B cell (primary cell): ENCODE data around the gene TSPAN8. TPM values are rescaled to one million over a fixed set of nuclear protein-coding genes. Genes with fewer than 3 reads are reported as not detected.

Experiments used
- ATAC-seq: fragments of 200-7000 bp; cut with Tn5 transposase; one replicate; pipeline ENCODE4 v1.10.0; 2021; ENCODE audit warnings: low read depth, mild to moderate bottlenecking, moderate number of reproducible peaks, moderate library complexity
- CTCF ChIA-PET: fragments of 350-600 bp; sonication (Branson Sonifier 250); formaldehyde crosslinking; loops from one replicate; lab custom pipeline; 2021; ENCODE audit warnings: antibody characterized with exemption, inconsistent platforms; lab: Charles Lee
- POLR2A ChIA-PET: fragments of 350-600 bp; sonication (Branson Sonifier 250); formaldehyde crosslinking; loops from one replicate; lab custom pipeline; 2021; ENCODE audit warnings: antibody characterized with exemption; lab: Charles Lee
- DNase-seq: peaks from one replicate; pipeline ENCODE4 v3.0.0; 2013
- H2AFZ ChIP-seq: 2 replicates; pipeline ENCODE4 v1.6.1; 2012; ENCODE audit warnings: mild to moderate bottlenecking, low read depth, low read length; ENCODE audit not compliant: insufficient read depth, poor library complexity, severe bottlenecking
- H3K27ac ChIP-seq, 2 donors: 1 replicate in 1 of 2; 2 replicates in 1 of 2; pipeline ENCODE4 v1.5.1; 2012 to 2013; ENCODE audit warnings: low read length in 2 of 2, mild to moderate bottlenecking in 2 of 2, moderate library complexity in 1 of 2
- H3K27me3 ChIP-seq, 4 experiments: fragments of 200-600 bp in 1 of 4; sonication (generic) in 1 of 4; replicated peaks in 1 of 4; 1 replicate in 2 of 4; 2 replicates in 2 of 4; pipeline versions ENCODE4 v1.6.1 to v1.7.0; 2013 to 2016; ENCODE audit warnings: low read length in 3 of 4, mild to moderate bottlenecking in 2 of 4, mixed read lengths in 1 of 4, moderate library complexity in 1 of 4; ENCODE audit not compliant: insufficient read depth in 4 of 4, control insufficient read depth in 3 of 4; ENCODE audit errors: control extremely low read depth in 1 of 4
- H3K36me3 ChIP-seq, 2 experiments: replicated peaks in 1 of 2; 1 replicate in 1 of 2; 2 replicates in 1 of 2; pipeline versions ENCODE4 v1.6.1 to v1.7.1; 2013; ENCODE audit warnings: low read length in 1 of 2; ENCODE audit not compliant: insufficient read depth in 2 of 2, control insufficient read depth in 1 of 2; ENCODE audit errors: control extremely low read depth in 1 of 2, extremely low read depth in 1 of 2
- H3K4me1 ChIP-seq, 2 donors: fragments of 200-600 bp in 1 of 2; sonication (generic) in 1 of 2; 1 replicate in 1 of 2; 2 replicates in 1 of 2; pipeline versions ENCODE4 v1.5.1 to v1.6.1; 2013 to 2017; ENCODE audit warnings: low read length in 2 of 2; ENCODE audit not compliant: control insufficient read depth in 2 of 2, insufficient read depth in 2 of 2
- H3K4me2 ChIP-seq: replicated peaks from 2 replicates; pipeline ENCODE3; 2012; ENCODE audit warnings: mild to moderate bottlenecking, low read depth, low read length; ENCODE audit not compliant: poor library complexity, severe bottlenecking
- H3K4me3 ChIP-seq, 5 experiments: fragments of 200-600 bp in 1 of 5; sonication (generic) in 1 of 5; 1 replicate in 3 of 5; 2 replicates in 2 of 5; pipeline versions ENCODE4 v1.5.1 to v1.7.0; 2011 to 2016; ENCODE audit warnings: low read length in 4 of 5, mild to moderate bottlenecking in 4 of 5, low read depth in 2 of 5, control low read depth in 1 of 5, moderate library complexity in 1 of 5; ENCODE audit not compliant: insufficient read depth in 1 of 5; ENCODE audit errors: control extremely low read depth in 1 of 5, extremely low read depth in 1 of 5
- H3K79me2 ChIP-seq: fragments of 200-600 bp; sonication (generic); one replicate; pipeline ENCODE4 v1.6.0; 2016; ENCODE audit warnings: low read length; ENCODE audit not compliant: control insufficient read depth, insufficient read depth
- H3K9ac ChIP-seq: fragments of 200-600 bp; sonication (generic); 2 replicates; pipeline ENCODE4 v1.6.1; 2017; ENCODE audit warnings: mild to moderate bottlenecking, low read length, moderate library complexity
- H3K9me3 ChIP-seq, 3 donors: one replicate each; pipeline versions ENCODE4 v1.6.1 to v1.7.1; 2013; ENCODE audit warnings: low read length in 2 of 3; ENCODE audit not compliant: control insufficient read depth in 2 of 3, insufficient read depth in 1 of 3; ENCODE audit errors: control extremely low read depth in 1 of 3
- H4K20me1 ChIP-seq: 2 replicates; pipeline ENCODE4 v1.6.0; 2012; ENCODE audit warnings: mild to moderate bottlenecking, low read length; ENCODE audit not compliant: insufficient read depth, control insufficient read depth, poor library complexity, severe bottlenecking
- H3K27ac Mint-ChIP-seq: one replicate; pipeline ENCODE4 v1.8.0; 2021; ENCODE audit warnings: mixed read lengths
- H3K27me3 Mint-ChIP-seq: one replicate; pipeline ENCODE4 v1.8.0; 2021; ENCODE audit warnings: mixed read lengths
- H3K4me1 Mint-ChIP-seq: one replicate; pipeline ENCODE4 v1.8.0; 2021; ENCODE audit warnings: mixed read lengths
- H3K4me3 Mint-ChIP-seq: one replicate; pipeline ENCODE4 v1.8.0; 2021; ENCODE audit warnings: mixed read lengths
- H3K9me3 Mint-ChIP-seq: one replicate; pipeline ENCODE4 v1.8.0; 2022; ENCODE audit warnings: mixed read lengths; ENCODE audit not compliant: insufficient read depth
- CTCF ChIP-seq: fragments of 200-600 bp; IDR thresholded peaks from one replicate; pipeline ENCODE4 v1.8.0; 2022; ENCODE audit warnings: antibody characterized with exemption, mild to moderate bottlenecking
- EZH2 ChIP-seq: IDR thresholded peaks from 2 replicates; pipeline ENCODE4 v1.6.1; 2012; ENCODE audit warnings: borderline replicate concordance, low read depth, mild to moderate bottlenecking, moderate library complexity, low read length; ENCODE audit not compliant: insufficient read depth, poor library complexity, severe bottlenecking
- WGBS: methylation state at CpG from one replicate; pipeline ENCODE4 v1.1.5; 2013; ENCODE audit warnings: missing lambda C conversion rate; ENCODE audit not compliant: insufficient coverage; 5-methylcytosine and 5-hydroxymethylcytosine counted together
- intact Hi-C: fragments of 100-400 bp; cut with micrococcal nuclease; formaldehyde crosslinking; loops from one replicate; pipeline ENCODE4 v1.10.0; 2022
- polyA plus RNA-seq: library from polyadenylated mRNA; depleted of rRNA; stranded (reverse); fragments of >200 nt; gene quantifications from 2 replicates; pipeline ENCODE4 v1.2.3, GENCODE V29; 2012
- total RNA-seq, 2 donors: library from RNA; stranded (reverse); fragments of 120-200 nt in 1 of 2; gene quantifications; 1 replicate in 1 of 2; 2 replicates in 1 of 2; pipeline versions ENCODE4 v1.2.3 to v1.2.4, GENCODE V29; 2013 to 2022

The TSPAN8 gene
- total and polyA plus RNA-seq, 2 donors (not counting 1 experiment from before 2014, with no cell fraction given), result not detected

GRCh38 chr12:71135812-71136176, 22.0 kb downstream of the TSPAN8 start:
- H3K4me1 Mint-ChIP-seq, result no peaks in the 10 kb centered on the region
- whole genome bisulfite sequencing, result no CpG with 5 or more reads among the region's 3 CpGs
- TF ChIP-seq EZH2 (no peak), CTCF (no peak)

DNA sequence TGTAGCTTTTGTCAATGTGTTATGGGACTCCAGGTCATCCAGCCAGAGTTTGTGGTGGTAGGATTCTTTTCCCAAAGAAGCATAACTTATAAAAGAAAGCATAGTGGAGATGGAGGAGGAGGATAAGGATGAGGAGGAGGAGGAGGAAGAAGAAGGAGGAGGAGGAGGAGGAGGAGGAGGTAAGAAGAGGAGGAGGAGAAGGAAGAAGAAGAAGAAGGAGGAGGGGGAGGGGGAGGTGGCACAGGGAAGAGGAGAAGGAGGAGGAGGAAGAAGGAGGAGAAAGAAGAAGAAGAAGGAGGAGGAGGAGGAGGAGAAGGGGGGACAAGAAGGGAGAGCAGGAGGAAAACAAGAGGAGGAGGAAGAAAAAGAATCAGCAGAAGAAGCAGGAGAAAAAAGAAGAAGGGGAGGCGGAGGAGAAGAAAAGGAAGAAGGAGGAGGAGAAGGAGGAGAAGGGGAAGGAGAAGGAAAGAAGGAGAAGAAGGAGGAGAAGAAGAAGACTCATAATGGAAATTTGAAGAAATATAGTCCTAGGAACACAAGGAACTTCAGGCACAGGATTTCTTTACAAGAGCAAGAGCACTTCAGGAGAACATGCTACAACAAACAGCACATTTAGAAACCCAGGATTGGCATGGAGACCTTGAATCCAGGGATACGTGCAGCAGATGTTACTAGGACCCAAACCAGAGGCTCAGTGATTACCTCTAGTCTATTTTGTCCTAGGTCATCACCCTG, 22.6 kb downstream of the TSPAN8 start:
- CTCF ChIA-PET, result no interaction called here
- Histone ChIP-seq H2AFZ (no peak overlapping the region), H4K20me1 (no peaks in the 10 kb centered on the region), H3K4me1 (no peaks in the 10 kb centered on the region), H3K27ac (no peak overlapping the region), H3K4me2 (no peak overlapping the region), H3K9me3 (no peaks in the 10 kb centered on the region), H3K27me3 (no peaks in the 10 kb centered on the region), H3K79me2 (no peaks in the 10 kb centered on the region), H3K36me3 (no peaks in the 10 kb centered on the region), H3K4me3 (no peak overlapping the region), H3K9ac (no peak overlapping the region)
- Mint-ChIP-seq H3K27ac (no peak overlapping the region), H3K4me3 (no peak overlapping the region), H3K4me1 (no peaks in the 10 kb centered on the region), H3K27me3 (no peaks in the 10 kb centered on the region), H3K9me3 (no peaks in the 10 kb centered on the region)
- intact Hi-C loops, result no loop called here
- ATAC-seq, result no peak
- DNase-seq, result no peak
- POLR2A ChIA-PET, result no interaction called here
- 65% methylated on average over 2 of the region's 2 CpGs for WGBS
- no peak for TF ChIP-seq EZH2

More at GRCh38 chr12:71135812-71136176, 22.0 kb downstream of the TSPAN8 start:
- Histone ChIP-seq H3K27ac (no peak overlapping the region), H3K4me1 (no peaks in the 10 kb centered on the region), H3K4me3 (no peak overlapping the region), H3K9me3 (no peaks in the 10 kb centered on the region), H3K36me3 (no peaks in the 10 kb centered on the region), H4K20me1 (no peaks in the 10 kb centered on the region), H3K4me2 (no peak overlapping the region), H3K27me3 (no peaks in the 10 kb centered on the region), H3K79me2 (no peaks in the 10 kb centered on the region), H3K9ac (no peak overlapping the region), H2AFZ (no peak overlapping the region)
- Mint-ChIP-seq H3K27ac (no peak overlapping the region), H3K27me3 (no peaks in the 10 kb centered on the region), H3K9me3 (no peaks in the 10 kb centered on the region), H3K4me3 (no peak overlapping the region)
- ChIA-PET POLR2A (no interaction called here), CTCF (no interaction called here)
- intact Hi-C loops, result no loop called here
- no peak for DNase-seq
- ATAC-seq, result no peak
